Thyroid gland (tissue), 4 donors: ENCODE data around the gene ARHGAP45.

Experiments
- POLR2A ChIP-seq, 2 donors: fragments of 450-650 bp; IDR thresholded peaks; one replicate each; pipeline ENCODE4 v1.6.1; 2017; ENCODE audit warnings: antibody characterized with exemption in 2 of 2, mild to moderate bottlenecking in 2 of 2, moderate library complexity in 1 of 2
- TF ChIP-seq, protein P1 (sequence below), 6 experiments: fragments of 200-600 bp in 3 of 6; fragments of 450-650 bp in 3 of 6; sonication (generic) in 3 of 6; IDR thresholded peaks; one replicate each; pipeline ENCODE4 v1.5.1; 2016 to 2019; ENCODE audit warnings: antibody characterized with exemption in 6 of 6, mild to moderate bottlenecking in 2 of 6, inconsistent platforms in 1 of 6, moderate library complexity in 1 of 6

DNA sequence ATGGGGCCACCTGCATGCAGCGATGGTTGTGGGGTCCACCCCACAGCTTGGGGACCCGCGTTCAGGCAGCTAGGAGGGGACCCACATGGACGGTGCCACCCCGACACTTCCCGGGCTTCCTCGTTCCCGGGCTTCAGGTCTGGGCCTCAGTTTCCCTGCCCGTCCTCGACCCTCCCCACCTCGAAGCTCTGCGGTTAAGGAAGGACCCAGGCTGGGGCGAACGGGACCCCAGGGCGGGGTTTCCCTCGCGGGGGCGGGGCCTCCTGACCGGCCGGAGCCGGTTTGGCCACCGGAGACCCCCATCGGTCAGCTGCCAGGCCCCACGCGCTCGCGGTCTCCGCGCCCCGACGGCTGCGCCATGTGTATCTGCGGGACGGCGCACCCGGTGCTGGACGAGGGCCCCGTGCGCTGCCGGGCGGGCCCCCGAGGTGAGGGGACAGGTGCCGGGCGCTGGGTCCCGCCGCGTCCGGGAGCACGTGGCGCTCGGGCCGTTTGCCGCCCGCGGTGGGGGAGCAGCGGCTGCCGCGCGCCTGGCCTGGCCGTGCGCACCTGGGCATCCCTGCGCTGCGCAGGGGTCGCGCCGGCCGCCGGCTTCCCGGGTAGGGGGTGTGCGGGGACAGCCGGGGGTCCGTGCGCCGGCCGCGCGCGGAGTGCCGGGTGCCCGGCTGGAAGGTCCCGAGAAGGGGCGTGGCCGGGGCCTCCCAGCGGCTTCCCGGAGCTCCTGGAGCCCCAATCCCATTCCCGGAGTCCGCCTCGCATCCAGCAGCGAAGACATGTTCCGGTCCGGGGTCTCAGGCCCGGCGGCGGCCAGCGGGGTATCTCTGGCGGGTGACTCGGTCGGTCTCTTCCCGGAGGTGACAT, 4.2 kb downstream of the ARHGAP45 start:
- no peak for TF ChIP-seq POLR2A (IDR thresholded peaks at IDR 0.05)
- TF ChIP-seq, protein P1, sequence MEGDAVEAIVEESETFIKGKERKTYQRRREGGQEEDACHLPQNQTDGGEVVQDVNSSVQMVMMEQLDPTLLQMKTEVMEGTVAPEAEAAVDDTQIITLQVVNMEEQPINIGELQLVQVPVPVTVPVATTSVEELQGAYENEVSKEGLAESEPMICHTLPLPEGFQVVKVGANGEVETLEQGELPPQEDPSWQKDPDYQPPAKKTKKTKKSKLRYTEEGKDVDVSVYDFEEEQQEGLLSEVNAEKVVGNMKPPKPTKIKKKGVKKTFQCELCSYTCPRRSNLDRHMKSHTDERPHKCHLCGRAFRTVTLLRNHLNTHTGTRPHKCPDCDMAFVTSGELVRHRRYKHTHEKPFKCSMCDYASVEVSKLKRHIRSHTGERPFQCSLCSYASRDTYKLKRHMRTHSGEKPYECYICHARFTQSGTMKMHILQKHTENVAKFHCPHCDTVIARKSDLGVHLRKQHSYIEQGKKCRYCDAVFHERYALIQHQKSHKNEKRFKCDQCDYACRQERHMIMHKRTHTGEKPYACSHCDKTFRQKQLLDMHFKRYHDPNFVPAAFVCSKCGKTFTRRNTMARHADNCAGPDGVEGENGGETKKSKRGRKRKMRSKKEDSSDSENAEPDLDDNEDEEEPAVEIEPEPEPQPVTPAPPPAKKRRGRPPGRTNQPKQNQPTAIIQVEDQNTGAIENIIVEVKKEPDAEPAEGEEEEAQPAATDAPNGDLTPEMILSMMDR (IDR thresholded peaks at IDR 0.05): no peak
